ENCODE results near the gene AVEN. TPM values are rescaled to one million over a fixed set of nuclear protein-coding genes. Genes with fewer than 3 reads are reported as not detected.

Gene AVEN
- total RNA-seq, 1 donor from 2014 or later: 14.4 TPM

GRCh38 chr15:33848011-33848410, 191.0 kb downstream of the AVEN start:
- H3K4me3 Mint-ChIP-seq (ENCODE audit: low read depth): no peak overlapping the region
- no peaks in the 10 kb centered on the region for H3K36me3 Mint-ChIP-seq (ENCODE audit: insufficient read depth)
- no peak for TF ChIP-seq CTCF (IDR thresholded peaks at IDR 0.05; ENCODE audit: unreplicated experiment)
- no peak for DNase-seq (ENCODE audit: low spot score, unreplicated experiment)
- no peaks in the 10 kb centered on the region for H3K4me1 Mint-ChIP-seq (ENCODE audit: low read depth)
- no peak overlapping the region for H3K27ac Mint-ChIP-seq
- no peaks in the 10 kb centered on the region for H3K9me3 Mint-ChIP-seq (ENCODE audit: low read depth)
- no peaks in the 10 kb centered on the region for H3K27me3 Mint-ChIP-seq

- Mint-ChIP-seq H3K36me3 (ENCODE audit: insufficient read depth) (no peaks in the 10 kb centered on the region), H3K27me3 (no peaks in the 10 kb centered on the region), H3K4me3 (ENCODE audit: low read depth) (no peak overlapping the region), H3K9me3 (ENCODE audit: low read depth) (no peaks in the 10 kb centered on the region), H3K27ac (no peak overlapping the region), H3K4me1 (ENCODE audit: low read depth) (no peaks in the 10 kb centered on the region)
- no peak for TF ChIP-seq CTCF (IDR thresholded peaks at IDR 0.05; ENCODE audit: unreplicated experiment)
- DNase-seq (ENCODE audit: low spot score, unreplicated experiment): no peak
Measured at GRCh38 chr15:33846862-33847261, 192.1 kb downstream of the AVEN start.

DNA sequence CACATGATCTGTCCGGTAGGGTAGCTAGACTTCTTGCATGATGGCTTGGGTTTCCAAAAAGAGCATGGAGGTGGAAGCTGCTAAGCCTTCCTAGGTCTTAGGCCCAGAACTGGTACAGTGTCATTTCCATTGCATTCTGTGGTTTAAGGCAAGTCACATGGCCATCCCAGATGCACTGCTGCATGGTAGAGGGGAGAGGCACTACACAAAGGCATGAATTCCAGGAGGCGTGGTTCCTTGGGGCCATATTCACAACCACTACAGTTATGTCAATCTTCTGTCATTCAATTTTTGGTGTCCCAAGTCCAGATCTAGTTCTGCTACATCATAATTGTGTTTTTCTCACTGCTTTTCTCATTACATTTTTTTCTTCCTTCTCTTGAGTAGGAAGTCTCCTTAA, 192.9 kb downstream of the AVEN start:
- Mint-ChIP-seq H3K27ac (no peak overlapping the region), H3K4me3 (ENCODE audit: low read depth) (no peak overlapping the region), H3K9me3 (ENCODE audit: low read depth) (no peaks in the 10 kb centered on the region), H3K36me3 (ENCODE audit: insufficient read depth) (no peaks in the 10 kb centered on the region), H3K27me3 (no peaks in the 10 kb centered on the region), H3K4me1 (ENCODE audit: low read depth) (no peaks in the 10 kb centered on the region)
- no peak for DNase-seq (ENCODE audit: low spot score, unreplicated experiment)
- TF ChIP-seq CTCF (IDR thresholded peaks at IDR 0.05; ENCODE audit: unreplicated experiment): no peak

- H3K27ac Mint-ChIP-seq: no peak overlapping the region
- H3K9me3 Mint-ChIP-seq (ENCODE audit: low read depth): no peaks in the 10 kb centered on the region
- no peaks in the 10 kb centered on the region for H3K4me1 Mint-ChIP-seq (ENCODE audit: low read depth)
- H3K4me3 Mint-ChIP-seq (ENCODE audit: low read depth): no peak overlapping the region
- DNase-seq (ENCODE audit: low spot score, unreplicated experiment): no peak
- no peak for TF ChIP-seq CTCF (IDR thresholded peaks at IDR 0.05; ENCODE audit: unreplicated experiment)
- H3K27me3 Mint-ChIP-seq: peaks cover 3% of the 10 kb centered on the region
- H3K36me3 Mint-ChIP-seq (ENCODE audit: insufficient read depth): no peaks in the 10 kb centered on the region
Measured at GRCh38 chr15:33844597-33844996, 194.4 kb downstream of the AVEN start.

DNA sequence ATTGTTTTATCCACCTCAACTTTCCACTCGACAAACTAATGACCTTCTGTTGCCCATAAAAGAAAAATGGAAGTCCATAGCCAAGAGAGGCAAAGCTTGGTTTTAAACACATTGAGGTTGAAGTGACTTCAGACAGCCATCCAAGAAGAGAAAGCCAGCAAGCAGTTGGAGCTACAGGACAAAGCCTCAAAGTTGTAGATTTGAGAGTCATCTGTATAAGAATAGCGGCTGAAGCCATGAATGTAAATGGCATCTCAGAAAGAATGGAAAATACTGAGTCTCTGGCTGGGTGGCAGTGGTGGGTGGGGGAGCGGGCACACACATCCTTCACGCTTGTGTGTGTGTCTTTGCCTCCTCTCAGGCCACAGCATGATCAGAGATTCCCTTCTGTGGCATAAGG, 194.8 kb downstream of the AVEN start:
- Mint-ChIP-seq H3K27ac (no peak overlapping the region), H3K27me3 (peaks cover 3% of the 10 kb centered on the region), H3K4me3 (ENCODE audit: low read depth) (no peak overlapping the region), H3K4me1 (ENCODE audit: low read depth) (no peaks in the 10 kb centered on the region), H3K36me3 (ENCODE audit: insufficient read depth) (no peaks in the 10 kb centered on the region), H3K9me3 (ENCODE audit: low read depth) (no peaks in the 10 kb centered on the region)
- no peak for DNase-seq (ENCODE audit: low spot score, unreplicated experiment)
- TF ChIP-seq CTCF (IDR thresholded peaks at IDR 0.05; ENCODE audit: unreplicated experiment): no peak
